NB4 (cell line): ENCODE data around the gene MTF1.

Experiments used
- CTCF ChIP-seq: IDR thresholded peaks from one replicate; pipeline ENCODE4 v1.5.1; 2012; ENCODE audit warnings: low read depth, low read length
- POLR2A ChIP-seq: IDR thresholded peaks from 2 replicates; pipeline ENCODE4 v1.6.1; 2011; ENCODE audit warnings: mild to moderate bottlenecking; ENCODE audit not compliant: insufficient read length; ENCODE audit errors: extremely low read depth

- TF ChIP-seq CTCF (no peak), POLR2A (no peak)
Measured at GRCh38 chr1:37845786-37846185, 13.6 kb downstream of the MTF1 start.
